Suprapubic skin (tissue), 4 donors: ENCODE results near the gene RFC5. TPM values are rescaled to one million over a fixed set of nuclear protein-coding genes. Genes with fewer than 3 reads are reported as not detected.

Experiments used
- DNase-seq, 2 donors: peaks; one replicate each; pipeline ENCODE4 v3.0.0-alpha.2; 2019; ENCODE audit warnings: low spot score in 2 of 2
- H3K27ac ChIP-seq: fragments of 200-600 bp; sonication (generic); one replicate; pipeline ENCODE4 v1.5.1; 2019
- H3K27me3 ChIP-seq: fragments of 200-600 bp; sonication (generic); one replicate; pipeline ENCODE4 v1.5.1; 2019
- H3K36me3 ChIP-seq: fragments of 200-600 bp; sonication (generic); one replicate; pipeline ENCODE4 v1.5.1; 2019
- H3K4me1 ChIP-seq: fragments of 200-600 bp; sonication (generic); one replicate; pipeline ENCODE4 v1.5.1; 2019
- H3K4me3 ChIP-seq: fragments of 200-600 bp; sonication (generic); one replicate; pipeline ENCODE4 v1.5.1; 2019; ENCODE audit warnings: mild to moderate bottlenecking
- H3K9me3 ChIP-seq: fragments of 200-600 bp; sonication (generic); one replicate; pipeline ENCODE4 v1.5.1; 2019
- CTCF ChIP-seq, 2 donors: fragments of 200-600 bp in 1 of 2; fragments of 450-650 bp in 1 of 2; sonication (generic) in 1 of 2; IDR thresholded peaks; one replicate each; pipeline ENCODE4 v1.5.1; 2016 to 2019; ENCODE audit warnings: antibody characterized with exemption in 2 of 2, mild to moderate bottlenecking in 1 of 2, moderate library complexity in 1 of 2
- EP300 ChIP-seq: sonication (generic); formaldehyde crosslinking; IDR thresholded peaks from one replicate; pipeline ENCODE4 v1.6.1; 2017; ENCODE audit warnings: antibody characterized with exemption
- POLR2A ChIP-seq, 2 donors: fragments of 450-650 bp; IDR thresholded peaks; one replicate each; pipeline ENCODE4 v1.6.1; 2017; ENCODE audit warnings: antibody characterized with exemption in 2 of 2, mild to moderate bottlenecking in 2 of 2, moderate library complexity in 2 of 2
- POLR2AphosphoS5 ChIP-seq, 3 donors: sonication (generic); formaldehyde crosslinking; IDR thresholded peaks; one replicate each; pipeline ENCODE4 v1.6.1; 2017; ENCODE audit warnings: antibody characterized with exemption in 3 of 3
- WGBS: methylation state at CpG from one replicate; pipeline ENCODE4 v1.1.5; 2018; 5-methylcytosine and 5-hydroxymethylcytosine counted together
- total RNA-seq, 4 donors: library from RNA; depleted of rRNA; stranded (reverse); fragments of >200 nt; gene quantifications; one replicate each; pipeline ENCODE4 v1.1.0, GENCODE V29; 2016

Gene RFC5
- total RNA-seq, 4 donors from 2014 or later = 9.0 to 14.0 (median 10.7) TPM

- no peak for DNase-seq
- H3K36me3 ChIP-seq = no peaks in the 10 kb centered on the region
- H3K9me3 ChIP-seq = no peaks in the 10 kb centered on the region
- 43% methylated on average over 4 of the region's 4 CpGs for WGBS
- H3K27me3 ChIP-seq = peaks cover 12% of the 10 kb centered on the region
- no peaks in the 10 kb centered on the region for H3K4me1 ChIP-seq
- H3K27ac ChIP-seq = no peak overlapping the region
- TF ChIP-seq EP300 = no peak
- TF ChIP-seq POLR2AphosphoS5 (IDR thresholded peaks at IDR 0.05) = no peak
- TF ChIP-seq CTCF (IDR thresholded peaks at IDR 0.05) = no peak
- no peak for TF ChIP-seq POLR2A (IDR thresholded peaks at IDR 0.05)
- H3K4me3 ChIP-seq = no peak overlapping the region
These were observed 35.9 kb upstream of the RFC5 start for GRCh38 chr12:117980616-117981015.

GRCh38 chr12:117981267-117981666, 35.2 kb upstream of the RFC5 start:
- no peaks in the 10 kb centered on the region for H3K36me3 ChIP-seq
- H3K27ac ChIP-seq = no peak overlapping the region
- H3K9me3 ChIP-seq = no peaks in the 10 kb centered on the region
- TF ChIP-seq EP300 = no peak
- no peak for TF ChIP-seq POLR2A (IDR thresholded peaks at IDR 0.05)
- no peak for TF ChIP-seq CTCF (IDR thresholded peaks at IDR 0.05)
- TF ChIP-seq POLR2AphosphoS5 (IDR thresholded peaks at IDR 0.05) = no peak
- H3K4me1 ChIP-seq = no peaks in the 10 kb centered on the region
- no peak overlapping the region for H3K4me3 ChIP-seq
- 74% methylated on average over 5 of the region's 5 CpGs for WGBS
- H3K27me3 ChIP-seq = peaks cover 19% of the 10 kb centered on the region
- DNase-seq = no peak

GRCh38 chr12:117985182-117985581, 31.3 kb upstream of the RFC5 start:
- no peak for DNase-seq
- no peaks in the 10 kb centered on the region for H3K9me3 ChIP-seq
- no peaks in the 10 kb centered on the region for H3K36me3 ChIP-seq
- H3K27ac ChIP-seq = no peak overlapping the region
- no peak overlapping the region for H3K4me3 ChIP-seq
- no peak for TF ChIP-seq POLR2A (IDR thresholded peaks at IDR 0.05)
- no peak for TF ChIP-seq POLR2AphosphoS5 (IDR thresholded peaks at IDR 0.05)
- no peak for TF ChIP-seq EP300
- no peak for TF ChIP-seq CTCF (IDR thresholded peaks at IDR 0.05)
- WGBS = 50% methylated on average over 2 of the region's 2 CpGs
- H3K27me3 ChIP-seq = peaks cover 19% of the 10 kb centered on the region
- no peaks in the 10 kb centered on the region for H3K4me1 ChIP-seq

- no peak for DNase-seq
- peaks cover 15% of the 10 kb centered on the region for H3K27me3 ChIP-seq
- no peaks in the 10 kb centered on the region for H3K36me3 ChIP-seq
- H3K4me3 ChIP-seq = no peak overlapping the region
- TF ChIP-seq POLR2A (IDR thresholded peaks at IDR 0.05) = no peak
- TF ChIP-seq EP300 = no peak
- no peak for TF ChIP-seq POLR2AphosphoS5 (IDR thresholded peaks at IDR 0.05)
- TF ChIP-seq CTCF (IDR thresholded peaks at IDR 0.05) = no peak
- WGBS = 62% methylated on average over 4 of the region's 4 CpGs
- no peaks in the 10 kb centered on the region for H3K4me1 ChIP-seq
- H3K9me3 ChIP-seq = no peaks in the 10 kb centered on the region
- H3K27ac ChIP-seq = no peak overlapping the region
These were observed 29.6 kb upstream of the RFC5 start for GRCh38 chr12:117986705-117987469.

GRCh38 chr12:117994551-117995438, 21.7 kb upstream of the RFC5 start:
- TF ChIP-seq CTCF (IDR thresholded peaks at IDR 0.05) (no peak), EP300 (no peak), POLR2A (IDR thresholded peaks at IDR 0.05) (no peak), POLR2AphosphoS5 (IDR thresholded peaks at IDR 0.05) (no peak)
- no peaks in the 10 kb centered on the region for H3K36me3 ChIP-seq
- H3K9me3 ChIP-seq = no peaks in the 10 kb centered on the region
- H3K27ac ChIP-seq = no peak overlapping the region
- 77% methylated on average over 3 of the region's 3 CpGs for WGBS
- peaks cover 3% of the 10 kb centered on the region for H3K27me3 ChIP-seq
- H3K4me1 ChIP-seq = no peaks in the 10 kb centered on the region
- H3K4me3 ChIP-seq = no peak overlapping the region
- DNase-seq = no peak
